MV-4-11 (cell line): Measurements from ENCODE around the gene HSPA9.

Experiments
- DNase-seq: peaks from one replicate; lab custom pipeline; 2025; lab: John Stamatoyannopoulos, UW

HSPA9 gene

GRCh38 chr5:138529812-138530211 is 45.4 kb downstream of the HSPA9 start:
- no peak for DNase-seq

GRCh38 chr5:138528744-138529469 is 46.3 kb downstream of the HSPA9 start:
- no peak for DNase-seq

GRCh38 chr5:138528208-138528607 is 47.0 kb downstream of the HSPA9 start:
- no peak for DNase-seq

- DNase-seq: no peak
These were observed 48.0 kb downstream of the HSPA9 start for GRCh38 chr5:138527170-138527569.

GRCh38 chr5:138523406-138523805 is 51.8 kb downstream of the HSPA9 start:
- no peak for DNase-seq

- DNase-seq: no peak
These were observed 54.2 kb downstream of the HSPA9 start for GRCh38 chr5:138520971-138521370.

- no peak for DNase-seq
These were observed 57.8 kb downstream of the HSPA9 start for GRCh38 chr5:138517437-138517836.

- no peak for DNase-seq
These were observed 59.5 kb downstream of the HSPA9 start for GRCh38 chr5:138515556-138516245.

- DNase-seq: peak; percentile 87
These were observed 61.2 kb downstream of the HSPA9 start for GRCh38 chr5:138514021-138514420.

GRCh38 chr5:138508958-138509357 is 66.2 kb downstream of the HSPA9 start:
- no peak for DNase-seq

GRCh38 chr5:138507485-138507884 is 67.7 kb downstream of the HSPA9 start:
- DNase-seq: peak; percentile 83

- no peak for DNase-seq
These were observed 68.6 kb downstream of the HSPA9 start for GRCh38 chr5:138506370-138507306.

- DNase-seq: no peak
These were observed 70.4 kb downstream of the HSPA9 start for GRCh38 chr5:138504799-138505198.
